Measurements from ENCODE around the gene CD14. TPM values are rescaled to one million over a fixed set of nuclear protein-coding genes. Genes with fewer than 3 reads are reported as not detected.
"Not testable (repeated sequence)": the region's sequence is repeated elsewhere in the genome, so short reads cannot be mapped to it uniquely, and the experiment has no call there.

CD14 gene
- total RNA-seq, 1 donor from 2014 or later = 0.29 TPM

- H3K27me3 ChIP-seq (ENCODE audit: control insufficient read depth, insufficient read depth, low read length) = no peaks in the 10 kb centered on the region
- H3K4me3 ChIP-seq (ENCODE audit: low read depth, low read length) = no peak overlapping the region
- no peak for TF ChIP-seq CTCF (IDR thresholded peaks at IDR 0.05; ENCODE audit: insufficient read depth, low read length, poor library complexity, severe bottlenecking)
- no peaks in the 10 kb centered on the region for H3K36me3 ChIP-seq (ENCODE audit: control insufficient read depth, insufficient read depth, low read length)
- no peak for DNase-seq (ENCODE audit: low read depth)
Measured at GRCh38 chr5:140603734-140604133, 29.2 kb downstream of the CD14 start.

GRCh38 chr5:140603446-140603698 lies 29.6 kb downstream of the CD14 start:
- DNase-seq (ENCODE audit: low read depth); H3K36me3 ChIP-seq (ENCODE audit: control insufficient read depth, insufficient read depth, low read length); H3K4me3 ChIP-seq (ENCODE audit: low read depth, low read length); H3K27me3 ChIP-seq (ENCODE audit: control insufficient read depth, insufficient read depth, low read length): not testable (repeated sequence)

- no peaks in the 10 kb centered on the region for H3K27me3 ChIP-seq (ENCODE audit: control insufficient read depth, insufficient read depth, low read length)
- DNase-seq (ENCODE audit: low read depth) = no peak
- H3K36me3 ChIP-seq (ENCODE audit: control insufficient read depth, insufficient read depth, low read length) = no peaks in the 10 kb centered on the region
- TF ChIP-seq CTCF (IDR thresholded peaks at IDR 0.05; ENCODE audit: insufficient read depth, low read length, poor library complexity, severe bottlenecking) = no peak
- H3K4me3 ChIP-seq (ENCODE audit: low read depth, low read length) = no peak overlapping the region
Measured at GRCh38 chr5:140602147-140602546, 30.8 kb downstream of the CD14 start.

GRCh38 chr5:140600096-140600495 lies 32.9 kb downstream of the CD14 start:
- Histone ChIP-seq H3K36me3 (ENCODE audit: control insufficient read depth, insufficient read depth, low read length) (no peaks in the 10 kb centered on the region), H3K27me3 (ENCODE audit: control insufficient read depth, insufficient read depth, low read length) (no peaks in the 10 kb centered on the region), H3K4me3 (ENCODE audit: low read depth, low read length) (no peak overlapping the region)
- no peak for TF ChIP-seq CTCF (IDR thresholded peaks at IDR 0.05; ENCODE audit: insufficient read depth, low read length, poor library complexity, severe bottlenecking)
- DNase-seq (ENCODE audit: low read depth) = no peak

GRCh38 chr5:140598836-140599235 lies 34.1 kb downstream of the CD14 start:
- Histone ChIP-seq H3K27me3 (ENCODE audit: control insufficient read depth, insufficient read depth, low read length) (no peaks in the 10 kb centered on the region), H3K4me3 (ENCODE audit: low read depth, low read length) (no peak overlapping the region), H3K36me3 (ENCODE audit: control insufficient read depth, insufficient read depth, low read length) (no peaks in the 10 kb centered on the region)
- DNase-seq (ENCODE audit: low read depth) = no peak
- TF ChIP-seq CTCF (IDR thresholded peaks at IDR 0.05; ENCODE audit: insufficient read depth, low read length, poor library complexity, severe bottlenecking) = no peak

- no peak for TF ChIP-seq CTCF (IDR thresholded peaks at IDR 0.05; ENCODE audit: insufficient read depth, low read length, poor library complexity, severe bottlenecking)
- Histone ChIP-seq H3K27me3 (ENCODE audit: control insufficient read depth, insufficient read depth, low read length) (no peaks in the 10 kb centered on the region), H3K4me3 (ENCODE audit: low read depth, low read length) (no peak overlapping the region), H3K36me3 (ENCODE audit: control insufficient read depth, insufficient read depth, low read length) (no peaks in the 10 kb centered on the region)
- DNase-seq (ENCODE audit: low read depth) = no peak
Measured at GRCh38 chr5:140596321-140596741, 36.6 kb downstream of the CD14 start.

All from kidney epithelial cell (primary cell).